Left lobe of liver (tissue), 2 donors: Measurements from ENCODE around the gene DENND2A. TPM values are rescaled to one million over a fixed set of nuclear protein-coding genes. Genes with fewer than 3 reads are reported as not detected.

Experiments used
- ATAC-seq: fragments of 200-7000 bp; cut with Tn5 transposase; one replicate; pipeline ENCODE4 v1.9.1; 2020; ENCODE audit warnings: mild to moderate bottlenecking, moderate library complexity
- DNase-seq: peaks from one replicate; pipeline ENCODE4 v3.0.0-alpha.2; 2020; ENCODE audit warnings: low spot score
- total RNA-seq: library from RNA; stranded (reverse); gene quantifications from one replicate; pipeline ENCODE4 v1.2.1, GENCODE V29; 2021
- donor health status: DM: no; HTN: no; CAD: no; lungs with moderate emphysema.
- donor health status: DM: no; HTN: yes; CAD: no.

Gene DENND2A
- total RNA-seq, 1 donor from 2014 or later: 2.5 TPM

- DNase-seq (peak; percentile 54), ATAC-seq (peak; percentile 30)
Measured at GRCh38 chr7:140478246-140479061, 162.2 kb downstream of the DENND2A start.

- no peak for ATAC-seq
- no peak for DNase-seq
Measured at GRCh38 chr7:140476698-140477261, 163.8 kb downstream of the DENND2A start.

- no peak for ATAC-seq
Measured at GRCh38 chr7:140475747-140476333, 164.8 kb downstream of the DENND2A start.

More at GRCh38 chr7:140475747-140476333, 164.8 kb downstream of the DENND2A start:
- no peak for DNase-seq

Other genes starting within 250 kb of the DENND2A start
- gene SLC37A3, start 242.3 kb downstream of the DENND2A start, total RNA-seq: 8.0 TPM
- gene RAB19, start 236.8 kb downstream of the DENND2A start, total RNA-seq: not detected
- gene MKRN1, start 161.3 kb downstream of the DENND2A start, total RNA-seq: 39.6 TPM
- 11.7 TPM for gene ADCK2, start 32.1 kb upstream of the DENND2A start, total RNA-seq
- 146 TPM for gene NDUFB2, start 55.9 kb upstream of the DENND2A start, total RNA-seq